Kidney (tissue), 14 donors: Measurements from ENCODE around the gene CEP57L1. TPM values are rescaled to one million over a fixed set of nuclear protein-coding genes. Genes with fewer than 3 reads are reported as not detected.

Experiments
- DNase-seq, 5 donors: peaks; one replicate each; pipeline ENCODE4 v3.0.0-alpha.2; 2013 to 2020
- FAIRE-seq: peaks from 2 replicates; lab custom pipeline; 2012; peaks lifted over from hg19 to GRCh38; lab: Jason Lieb, UNC
- H3K27ac ChIP-seq, 2 donors: one replicate each; pipeline ENCODE4 v1.7.0; 2013; ENCODE audit warnings: low read depth in 2 of 2, low read length in 2 of 2, inconsistent platforms in 1 of 2
- H3K27me3 ChIP-seq: one replicate; pipeline ENCODE4 v1.7.1; 2013; ENCODE audit warnings: low read length, inconsistent platforms; ENCODE audit not compliant: control insufficient read depth, insufficient read depth
- H3K36me3 ChIP-seq, 3 donors: one replicate each; pipeline versions ENCODE4 v1.7.0 to v1.7.1; 2013; ENCODE audit warnings: low read length in 3 of 3, control low read depth in 1 of 3, inconsistent platforms in 1 of 3; ENCODE audit not compliant: insufficient read depth in 3 of 3, control insufficient read depth in 2 of 3
- H3K4me1 ChIP-seq, 3 donors: one replicate each; pipeline versions ENCODE4 v1.7.0 to v1.7.1; 2013; ENCODE audit warnings: low read length in 3 of 3, inconsistent platforms in 1 of 3, low read depth in 1 of 3; ENCODE audit not compliant: control insufficient read depth in 2 of 3, insufficient read depth in 2 of 3
- H3K4me3 ChIP-seq, 3 donors: one replicate each; pipeline versions ENCODE4 v1.7.0 to v1.8.1; 2013; ENCODE audit warnings: low read length in 3 of 3, control low read depth in 1 of 3, inconsistent platforms in 1 of 3
- H3K9ac ChIP-seq, 3 donors: one replicate each; pipeline versions ENCODE4 v1.7.0 to v1.7.1; 2013; ENCODE audit warnings: low read length in 3 of 3, control low read depth in 1 of 3, inconsistent platforms in 1 of 3
- H3K9me3 ChIP-seq, 3 donors: one replicate each; pipeline versions ENCODE4 v1.7.0 to v1.7.1; 2013; ENCODE audit warnings: low read length in 3 of 3, control low read depth in 1 of 3, inconsistent platforms in 1 of 3; ENCODE audit not compliant: control insufficient read depth in 2 of 3, insufficient read depth in 1 of 3
- CTCF ChIP-seq: IDR thresholded peaks from 3 replicates; pipeline ENCODE4 v1.5.1; 2012; ENCODE audit warnings: mild to moderate bottlenecking, moderate library complexity, borderline replicate concordance; ENCODE audit not compliant: insufficient read depth; ENCODE audit errors: extremely low read depth
- intact Hi-C: fragments of 100-400 bp; cut with DNase I; formaldehyde crosslinking; loops from one replicate; pipeline ENCODE4 v1.11.1; 2022
- polyA plus RNA-seq: library from polyadenylated mRNA; stranded (reverse); fragments of 350-450 nt; fragmentation: Illumina TruSeq; extraction: RNeasy Lipid Tissue Mini Kit (QIAGEN cat#74804); gene quantifications from one replicate; pipeline ENCODE4 v1.2.3, GENCODE V29; 2014; ENCODE audit warnings: low read depth, low replicate concordance; ENCODE audit not compliant: insufficient read depth
- total RNA-seq: library from RNA; stranded (reverse); fragmentation: NEBNext Ultra II Directional; extraction: Animal tissue kit (Norgen Biotek cat#: 25700); gene quantifications from one replicate; pipeline ENCODE4 v1.2.1, GENCODE V29; 2021
- donor health status: control.
- donor health status: control.
- donor health status: control.
- donor health status: control.
- donor health status: control.
- donor health status: DM: yes; HTN: yes; CAD: no.
- donor health status: Normal renal cell carcinoma (clear cell type).

CEP57L1 gene
- total and polyA plus RNA-seq, 2 donors from 2014 or later: 6.3 to 10.6 TPM

GRCh38 chr6:109088995-109089394, 6.3 kb upstream of the CEP57L1 start:
- no peak for TF ChIP-seq CTCF
- Histone ChIP-seq H3K9me3 (no peaks in the 10 kb centered on the region), H3K4me1 (peaks cover 0 to 6% (median 0%) of the 10 kb centered on the region in 3 donors), H3K27me3 (no peaks in the 10 kb centered on the region), H3K27ac (no peak overlapping the region), H3K4me3 (no peak overlapping the region), H3K36me3 (no peaks in the 10 kb centered on the region), H3K9ac (no peak overlapping the region)
- FAIRE-seq (no peak), DNase-seq (no peak)
- intact Hi-C loops: no loop called here

GRCh38 chr6:109091314-109092024, 3.8 kb upstream of the CEP57L1 start:
- intact Hi-C loops: no loop called here
- TF ChIP-seq CTCF: no peak
- no peak overlapping the region for H3K27ac ChIP-seq
- DNase-seq (no peak), FAIRE-seq (no peak)
- H3K4me3 ChIP-seq: peak overlapping the region in 2 of 3 donors; percentile 91 to 94
- H3K9ac ChIP-seq: no peak overlapping the region
- H3K27me3 ChIP-seq: no peaks in the 10 kb centered on the region
- H3K4me1 ChIP-seq: peaks cover 0 to 9% (median 3%) of the 10 kb centered on the region in 3 donors
- H3K9me3 ChIP-seq: no peaks in the 10 kb centered on the region
- no peaks in the 10 kb centered on the region for H3K36me3 ChIP-seq

GRCh38 chr6:109092074-109092473, 3.2 kb upstream of the CEP57L1 start:
- DNase-seq (no peak), FAIRE-seq (no peak)
- intact Hi-C loops: no loop called here
- Histone ChIP-seq H3K9ac (no peak overlapping the region), H3K36me3 (no peaks in the 10 kb centered on the region), H3K27me3 (no peaks in the 10 kb centered on the region), H3K27ac (no peak overlapping the region), H3K4me3 (peak overlapping the region; percentile 14 to 94 (median 91)), H3K4me1 (peaks cover 0 to 9% (median 3%) of the 10 kb centered on the region in 3 donors), H3K9me3 (no peaks in the 10 kb centered on the region)
- TF ChIP-seq CTCF: no peak
